RWPE1 (cell line): ENCODE data around the gene COX5A.

Source experiments
- CTCF ChIA-PET: fragments of 350-600 bp; sonication (Branson Sonifier 250); formaldehyde crosslinking; extraction: SDS; loops from one replicate; lab custom pipeline; 2021; lab: Yijun Ruan, JAX
- POLR2A ChIA-PET: fragments of 400-600 bp; formaldehyde crosslinking; extraction: SDS; loops from one replicate; lab custom pipeline; 2020; ENCODE audit warnings: antibody characterized with exemption; ENCODE audit not compliant: low non-redundant PET; lab: Yijun Ruan, JAX
- DNase-seq: peaks from one replicate; pipeline ENCODE4 v3.0.0; 2012; ENCODE audit warnings: low spot score
- H3K27ac ChIP-seq: fragments of 450-650 bp; 2 replicates; pipeline ENCODE4 v1.5.1; 2017
- TF ChIP-seq, protein P1 (sequence below): fragments of 450-650 bp; conservative IDR thresholded peaks from 2 replicates; pipeline ENCODE4 v1.5.1; 2017; ENCODE audit warnings: low read depth, mild to moderate bottlenecking

COX5A gene

DNA sequence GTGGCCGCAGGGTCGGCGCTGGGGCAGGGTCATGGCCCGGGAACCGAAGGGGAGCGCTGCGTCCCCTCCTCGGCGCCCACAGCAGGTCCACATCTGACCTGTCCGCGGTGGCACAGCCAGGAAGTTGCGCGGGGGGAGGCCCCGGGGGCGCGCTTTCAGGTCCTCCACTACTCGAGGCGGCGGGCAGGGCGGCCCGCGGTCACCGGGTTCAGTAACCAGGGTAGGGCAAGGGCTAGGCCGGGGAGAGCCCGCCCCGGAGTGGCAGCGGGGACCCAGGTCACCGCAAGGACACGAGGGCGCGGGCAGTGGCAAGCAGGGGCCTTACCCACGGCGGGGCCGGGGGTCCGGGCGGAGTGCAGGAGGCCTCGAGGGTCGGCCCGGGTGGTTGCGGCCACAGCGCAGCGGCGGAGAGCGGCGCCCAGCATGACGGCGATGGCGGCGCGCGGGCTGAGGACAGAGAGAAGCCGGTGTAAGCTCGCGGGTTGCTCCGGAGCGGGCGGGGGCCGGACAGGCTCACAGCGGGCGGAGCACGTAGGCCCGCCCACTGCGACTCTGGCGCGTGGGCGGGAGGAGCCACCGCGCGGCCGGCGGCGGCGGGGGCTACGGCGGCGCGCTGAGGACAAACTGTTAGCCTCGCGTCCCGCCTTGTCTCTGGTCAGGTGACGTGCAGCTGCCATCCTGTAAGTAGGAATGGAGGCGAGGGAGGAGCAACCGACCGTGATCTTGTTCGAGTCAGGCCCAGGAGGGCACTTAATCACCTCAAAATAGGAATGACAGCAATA, at the start of gene COX5A:
Gene COX5A, minus strand, starts transcription at position 484 of the 782 bp plus-strand sequence. Its CDS starts 59 bp downstream, at position 425.
- CTCF ChIA-PET, result interaction anchor here (1.5 kb wide), 1 partner anchor 13 kb away, joined by 4 read pairs; no protein-coding TSS in a partner anchor

DNA sequence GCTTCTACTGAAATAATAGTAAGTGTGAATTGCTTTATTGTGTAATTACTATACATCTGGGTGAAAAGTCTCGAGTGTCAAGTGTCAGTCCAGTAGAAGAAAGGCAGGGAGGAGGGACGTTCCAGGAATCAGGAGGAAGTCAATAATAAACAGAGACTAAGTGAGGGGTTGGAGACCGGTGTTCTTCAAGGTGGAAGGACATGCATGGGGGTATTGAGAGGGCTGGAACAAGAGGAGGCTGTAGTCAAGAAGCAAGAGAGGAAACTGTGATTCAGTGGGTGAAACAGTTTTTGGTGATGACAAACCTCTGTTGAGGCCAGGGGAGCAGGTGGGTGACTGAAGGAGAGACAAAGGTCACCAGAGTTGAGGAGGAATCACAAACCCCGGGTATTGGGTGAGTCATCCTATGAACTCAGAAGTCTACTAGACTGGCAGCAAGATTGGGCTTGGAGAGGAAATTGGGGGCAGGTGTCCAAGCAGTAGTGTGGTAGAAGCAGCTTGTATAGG, 45.9 kb upstream of the COX5A start:
- no peak overlapping the region for H3K27ac ChIP-seq
- TF ChIP-seq, protein P1, sequence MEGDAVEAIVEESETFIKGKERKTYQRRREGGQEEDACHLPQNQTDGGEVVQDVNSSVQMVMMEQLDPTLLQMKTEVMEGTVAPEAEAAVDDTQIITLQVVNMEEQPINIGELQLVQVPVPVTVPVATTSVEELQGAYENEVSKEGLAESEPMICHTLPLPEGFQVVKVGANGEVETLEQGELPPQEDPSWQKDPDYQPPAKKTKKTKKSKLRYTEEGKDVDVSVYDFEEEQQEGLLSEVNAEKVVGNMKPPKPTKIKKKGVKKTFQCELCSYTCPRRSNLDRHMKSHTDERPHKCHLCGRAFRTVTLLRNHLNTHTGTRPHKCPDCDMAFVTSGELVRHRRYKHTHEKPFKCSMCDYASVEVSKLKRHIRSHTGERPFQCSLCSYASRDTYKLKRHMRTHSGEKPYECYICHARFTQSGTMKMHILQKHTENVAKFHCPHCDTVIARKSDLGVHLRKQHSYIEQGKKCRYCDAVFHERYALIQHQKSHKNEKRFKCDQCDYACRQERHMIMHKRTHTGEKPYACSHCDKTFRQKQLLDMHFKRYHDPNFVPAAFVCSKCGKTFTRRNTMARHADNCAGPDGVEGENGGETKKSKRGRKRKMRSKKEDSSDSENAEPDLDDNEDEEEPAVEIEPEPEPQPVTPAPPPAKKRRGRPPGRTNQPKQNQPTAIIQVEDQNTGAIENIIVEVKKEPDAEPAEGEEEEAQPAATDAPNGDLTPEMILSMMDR, result no peak
- POLR2A ChIA-PET, result no interaction called here
- peak; percentile 55 for DNase-seq
- CTCF ChIA-PET, result no interaction called here

More for the DNA sequence above, at the start of gene COX5A:
- peak; percentile 91 for DNase-seq
- TF ChIP-seq, protein P1, result no peak
- POLR2A ChIA-PET, result interaction anchor here (0.6 to 0.9 kb wide), 2 partner anchors 19 to 34 kb away, joined by 4 to 5 read pairs; partner anchors contain the start of gene RPP25
- H3K27ac ChIP-seq, result peak within 1 kb of the TSS; percentile 93

DNA sequence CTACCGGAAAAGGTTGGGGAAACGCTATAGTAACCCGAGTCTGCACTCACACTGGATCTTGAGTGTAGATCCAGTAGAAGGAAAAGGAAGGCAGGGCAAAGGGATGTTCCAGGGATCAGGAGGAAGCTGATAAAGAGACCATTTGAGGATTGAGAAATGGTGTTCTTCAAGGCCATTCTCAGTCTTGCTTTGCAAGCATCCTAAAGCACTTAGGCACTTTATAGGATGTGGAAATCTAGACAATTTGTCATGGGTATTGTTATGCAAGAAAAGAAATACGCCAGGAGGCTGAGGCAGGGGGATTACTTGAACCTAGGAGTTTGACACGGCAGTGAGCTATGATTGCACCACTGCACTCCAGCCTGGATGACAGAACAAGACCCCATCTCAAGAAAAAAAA, 44.3 kb upstream of the COX5A start:
- no peak overlapping the region for H3K27ac ChIP-seq
- TF ChIP-seq, protein P1, result no peak
- DNase-seq, result no peak
- POLR2A ChIA-PET, result no interaction called here
- CTCF ChIA-PET, result interaction anchor here (0.6 kb wide), 1 partner anchor 82 kb away, joined by 3 read pairs; no protein-coding TSS in a partner anchor

GRCh38 chr15:74978503-74978902, 40.6 kb upstream of the COX5A start:
- ChIA-PET CTCF (no interaction called here), POLR2A (no interaction called here)
- TF ChIP-seq, protein P1, result no peak
- H3K27ac ChIP-seq, result no peak overlapping the region
- DNase-seq, result peak; percentile 36

DNA sequence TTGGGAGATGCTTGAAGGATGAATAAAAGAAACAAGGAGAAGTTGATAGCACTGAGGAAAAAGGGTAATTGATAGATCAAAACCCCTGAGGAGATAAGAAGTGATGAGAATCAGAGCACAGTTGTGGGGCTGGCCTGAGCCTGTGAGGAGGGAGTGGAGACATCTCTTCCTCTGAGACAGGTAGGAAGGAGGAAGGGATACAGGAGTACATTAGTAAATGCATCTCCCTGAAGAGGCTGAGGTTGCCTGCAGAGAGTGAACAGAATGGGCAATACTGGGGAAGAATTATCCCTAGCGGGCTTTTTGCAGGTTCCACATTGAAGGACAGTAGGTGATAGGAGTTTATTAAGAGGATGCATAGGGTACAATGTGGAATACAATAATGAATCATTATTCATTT, 40.2 kb upstream of the COX5A start:
- CTCF ChIA-PET, result no interaction called here
- DNase-seq, result no peak
- POLR2A ChIA-PET, result no interaction called here
- TF ChIP-seq, protein P1, result no peak
- no peak overlapping the region for H3K27ac ChIP-seq

GRCh38 chr15:74977599-74977998, 39.7 kb upstream of the COX5A start:
- POLR2A ChIA-PET, result no interaction called here
- DNase-seq, result no peak
- H3K27ac ChIP-seq, result no peak overlapping the region
- TF ChIP-seq, protein P1, result no peak
- CTCF ChIA-PET, result no interaction called here
